ENCODE measurements around the gene AGFG1. TPM values are rescaled to one million over a fixed set of nuclear protein-coding genes. Genes with fewer than 3 reads are reported as not detected.

AGFG1 gene
- total RNA-seq, 1 donor from 2014 or later, result 84.1 TPM

- DNase-seq (ENCODE audit: low read depth) (no peak), FAIRE-seq (no peak)
- no peak overlapping the region for H3K4me3 Mint-ChIP-seq (ENCODE audit: unreplicated experiment)
- H3K4me1 Mint-ChIP-seq (ENCODE audit: low read depth, unreplicated experiment), result peaks cover 20% of the 10 kb centered on the region
- TF ChIP-seq, protein P1, sequence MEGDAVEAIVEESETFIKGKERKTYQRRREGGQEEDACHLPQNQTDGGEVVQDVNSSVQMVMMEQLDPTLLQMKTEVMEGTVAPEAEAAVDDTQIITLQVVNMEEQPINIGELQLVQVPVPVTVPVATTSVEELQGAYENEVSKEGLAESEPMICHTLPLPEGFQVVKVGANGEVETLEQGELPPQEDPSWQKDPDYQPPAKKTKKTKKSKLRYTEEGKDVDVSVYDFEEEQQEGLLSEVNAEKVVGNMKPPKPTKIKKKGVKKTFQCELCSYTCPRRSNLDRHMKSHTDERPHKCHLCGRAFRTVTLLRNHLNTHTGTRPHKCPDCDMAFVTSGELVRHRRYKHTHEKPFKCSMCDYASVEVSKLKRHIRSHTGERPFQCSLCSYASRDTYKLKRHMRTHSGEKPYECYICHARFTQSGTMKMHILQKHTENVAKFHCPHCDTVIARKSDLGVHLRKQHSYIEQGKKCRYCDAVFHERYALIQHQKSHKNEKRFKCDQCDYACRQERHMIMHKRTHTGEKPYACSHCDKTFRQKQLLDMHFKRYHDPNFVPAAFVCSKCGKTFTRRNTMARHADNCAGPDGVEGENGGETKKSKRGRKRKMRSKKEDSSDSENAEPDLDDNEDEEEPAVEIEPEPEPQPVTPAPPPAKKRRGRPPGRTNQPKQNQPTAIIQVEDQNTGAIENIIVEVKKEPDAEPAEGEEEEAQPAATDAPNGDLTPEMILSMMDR (IDR thresholded peaks at IDR 0.05; ENCODE audit: insufficient read depth, low read depth, low read length), result no peak
- no peak for TF ChIP-seq EZH2 (IDR thresholded peaks at IDR 0.05; ENCODE audit: insufficient read depth, low read length)
- Histone ChIP-seq H2AFZ (ENCODE audit: low read depth, low read length) (no peak overlapping the region), H3K4me3 (ENCODE audit: insufficient read depth, low read depth, low read length) (no peak overlapping the region), H3K4me1 (ENCODE audit: insufficient read depth, low read length) (peaks cover 9% of the 10 kb centered on the region), H3K27ac (ENCODE audit: low read depth, low read length) (no peak overlapping the region), H3K9ac (ENCODE audit: low read length) (no peak overlapping the region), H3K9me3 (ENCODE audit: insufficient read depth, low read depth, low read length) (no peaks in the 10 kb centered on the region), H3K36me3 (ENCODE audit: insufficient read depth, low read length) (peaks cover 3% of the 10 kb centered on the region), H4K20me1 (ENCODE audit: insufficient read depth, low read length) (peaks cover 86% of the 10 kb centered on the region), H3K27me3 (ENCODE audit: insufficient read depth, low read length) (no peaks in the 10 kb centered on the region), H3K79me2 (ENCODE audit: insufficient read depth, low read length) (peaks cover 95% of the 10 kb centered on the region), H3K4me2 (ENCODE audit: low read length) (no peak overlapping the region)
- H3K9me3 Mint-ChIP-seq (ENCODE audit: unreplicated experiment), result no peaks in the 10 kb centered on the region
- no peaks in the 10 kb centered on the region for H3K27me3 Mint-ChIP-seq (ENCODE audit: low read depth, unreplicated experiment)
- no peak overlapping the region for H3K27ac Mint-ChIP-seq (ENCODE audit: unreplicated experiment)
- no peaks in the 10 kb centered on the region for H3K36me3 Mint-ChIP-seq (ENCODE audit: low read depth, unreplicated experiment)
Observed at GRCh38 chr2:227500301-227500630, 28.3 kb downstream of the AGFG1 start.

- H3K27me3 ChIP-seq (ENCODE audit: insufficient read depth, low read length), result no peaks in the 10 kb centered on the region
- peak overlapping the region; percentile 8 for H3K4me2 ChIP-seq (ENCODE audit: low read length)
- H3K36me3 ChIP-seq (ENCODE audit: insufficient read depth, low read length), result peaks cover 3% of the 10 kb centered on the region
- H3K9me3 Mint-ChIP-seq (ENCODE audit: unreplicated experiment), result no peaks in the 10 kb centered on the region
- no peak overlapping the region for H3K4me3 ChIP-seq (ENCODE audit: insufficient read depth, low read depth, low read length)
- peaks cover 33% of the 10 kb centered on the region for H3K4me1 Mint-ChIP-seq (ENCODE audit: low read depth, unreplicated experiment)
- peaks cover 98% of the 10 kb centered on the region for H3K79me2 ChIP-seq (ENCODE audit: insufficient read depth, low read length)
- H2AFZ ChIP-seq (ENCODE audit: low read depth, low read length), result no peak overlapping the region
- no peaks in the 10 kb centered on the region for H3K36me3 Mint-ChIP-seq (ENCODE audit: low read depth, unreplicated experiment)
- no peak for TF ChIP-seq EZH2 (IDR thresholded peaks at IDR 0.05; ENCODE audit: insufficient read depth, low read length)
- TF ChIP-seq, protein P1 (IDR thresholded peaks at IDR 0.05; ENCODE audit: insufficient read depth, low read depth, low read length), result no peak
- no peak overlapping the region for H3K9ac ChIP-seq (ENCODE audit: low read length)
- peaks cover 9% of the 10 kb centered on the region for H3K4me1 ChIP-seq (ENCODE audit: insufficient read depth, low read length)
- H3K27ac ChIP-seq (ENCODE audit: low read depth, low read length), result peak overlapping the region; percentile 14
- H3K27ac Mint-ChIP-seq (ENCODE audit: unreplicated experiment), result no peak overlapping the region
- no peaks in the 10 kb centered on the region for H3K9me3 ChIP-seq (ENCODE audit: insufficient read depth, low read depth, low read length)
- no peak overlapping the region for H3K4me3 Mint-ChIP-seq (ENCODE audit: unreplicated experiment)
- H3K27me3 Mint-ChIP-seq (ENCODE audit: low read depth, unreplicated experiment), result no peaks in the 10 kb centered on the region
- FAIRE-seq (peak; percentile 65), DNase-seq (ENCODE audit: low read depth) (peak; percentile 58)
- peaks cover 93% of the 10 kb centered on the region for H4K20me1 ChIP-seq (ENCODE audit: insufficient read depth, low read length)
Observed at GRCh38 chr2:227503433-227504406, 31.8 kb downstream of the AGFG1 start.

GRCh38 chr2:227504700-227505099 lies 32.7 kb downstream of the AGFG1 start:
- Mint-ChIP-seq H3K27ac (ENCODE audit: unreplicated experiment) (no peak overlapping the region), H3K27me3 (ENCODE audit: low read depth, unreplicated experiment) (no peaks in the 10 kb centered on the region), H3K9me3 (ENCODE audit: unreplicated experiment) (no peaks in the 10 kb centered on the region), H3K4me1 (ENCODE audit: low read depth, unreplicated experiment) (peaks cover 36% of the 10 kb centered on the region), H3K4me3 (ENCODE audit: unreplicated experiment) (no peak overlapping the region), H3K36me3 (ENCODE audit: low read depth, unreplicated experiment) (no peaks in the 10 kb centered on the region)
- FAIRE-seq (no peak), DNase-seq (ENCODE audit: low read depth) (no peak)
- no peak overlapping the region for H2AFZ ChIP-seq (ENCODE audit: low read depth, low read length)
- H3K27me3 ChIP-seq (ENCODE audit: insufficient read depth, low read length), result no peaks in the 10 kb centered on the region
- no peak overlapping the region for H3K9ac ChIP-seq (ENCODE audit: low read length)
- peaks cover 93% of the 10 kb centered on the region for H4K20me1 ChIP-seq (ENCODE audit: insufficient read depth, low read length)
- peaks cover 9% of the 10 kb centered on the region for H3K4me1 ChIP-seq (ENCODE audit: insufficient read depth, low read length)
- no peaks in the 10 kb centered on the region for H3K9me3 ChIP-seq (ENCODE audit: insufficient read depth, low read depth, low read length)
- no peak overlapping the region for H3K4me3 ChIP-seq (ENCODE audit: insufficient read depth, low read depth, low read length)
- H3K4me2 ChIP-seq (ENCODE audit: low read length), result no peak overlapping the region
- peaks cover 98% of the 10 kb centered on the region for H3K79me2 ChIP-seq (ENCODE audit: insufficient read depth, low read length)
- no peak overlapping the region for H3K27ac ChIP-seq (ENCODE audit: low read depth, low read length)
- TF ChIP-seq, protein P1 (IDR thresholded peaks at IDR 0.05; ENCODE audit: insufficient read depth, low read depth, low read length), result no peak
- TF ChIP-seq EZH2 (IDR thresholded peaks at IDR 0.05; ENCODE audit: insufficient read depth, low read length), result no peak
- peaks cover 3% of the 10 kb centered on the region for H3K36me3 ChIP-seq (ENCODE audit: insufficient read depth, low read length)

Measured in astrocyte (in vitro differentiated cells and primary cell).